ENCODE measurements around the gene ERCC4. TPM values are rescaled to one million over a fixed set of nuclear protein-coding genes. Genes with fewer than 3 reads are reported as not detected.

The ERCC4 gene
- total RNA-seq, 3 donors from 2014 or later, result 4.8 to 8.3 (median 7.9) TPM

DNA sequence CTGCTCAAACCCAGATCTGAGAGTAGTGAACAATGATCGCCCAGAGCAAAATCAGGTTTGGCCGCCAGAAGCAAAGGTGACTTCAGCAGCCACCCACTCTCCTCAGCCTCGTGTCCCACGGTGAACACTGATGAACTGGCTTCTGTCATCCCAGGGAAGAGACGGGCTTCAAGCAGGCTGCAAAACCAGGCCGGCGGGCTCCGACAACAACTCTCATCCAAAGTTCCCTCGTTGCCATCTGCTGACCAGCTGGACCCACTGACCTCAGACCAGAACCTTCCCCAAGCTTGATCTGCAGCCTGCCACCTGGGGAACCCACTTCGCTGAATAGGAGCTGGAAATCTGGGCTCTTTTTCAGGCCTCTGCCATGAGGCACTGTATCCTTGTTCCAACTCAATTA is 81.6 kb downstream of the ERCC4 start:
- Histone ChIP-seq H3K4me3 (no peak overlapping the region), H3K27ac (no peak overlapping the region), H3K36me3 (no peaks in the 10 kb centered on the region), H3K9me3 (no peaks in the 10 kb centered on the region), H3K4me1 (peaks cover 0 to 4% of the 10 kb centered on the region in 2 donors), H3K27me3 (no peaks in the 10 kb centered on the region)
- intact Hi-C loops (cut with DNase I; ENCODE audit: low total_unique reads), result no loop called here
- TF ChIP-seq POLR2AphosphoS5 (IDR thresholded peaks at IDR 0.05), result no peak
- no peak for DNase-seq (ENCODE audit: low spot score in 2 of 2)

Other genes starting within 250 kb of the ERCC4 start
- gene MRTFB, start 151.2 kb downstream of the ERCC4 start, total RNA-seq, result 100 to 1,000 TPM in 1 of 3 donors, 10 to 100 TPM in 2; 49.9 to 115 (median 83.6) TPM